HepG2 (cell line): ENCODE measurements around the gene CNN3. TPM values are rescaled to one million over a fixed set of nuclear protein-coding genes. Genes with fewer than 3 reads are reported as not detected.

ENCODE experiments used
- ATM ChIP-seq: fragments of 450-650 bp; IDR thresholded peaks from 2 replicates; pipeline ENCODE4 v1.7.1; 2017; ENCODE audit warnings: mild to moderate bottlenecking, borderline replicate concordance
- CREB1 ChIP-seq, 2 experiments: fragments of 450-650 bp in 1 of 2; IDR thresholded peaks; 2 replicates each; pipeline ENCODE4 v1.6.1; 2016 to 2017; ENCODE audit warnings: control low read depth in 1 of 2, mild to moderate bottlenecking in 1 of 2, missing compliant biosample characterization in 1 of 2, missing genetic modification characterization in 1 of 2
- CREM ChIP-seq, 2 experiments: sonication (generic) in 1 of 2; formaldehyde crosslinking in 1 of 2; IDR thresholded peaks; 2 replicates each; pipeline versions ENCODE4 v1.4.0 to v1.6.1; 2016 to 2020; ENCODE audit warnings: antibody characterized with exemption in 1 of 2, mild to moderate bottlenecking in 1 of 2, missing genetic modification reagents in 1 of 2
- GABPA ChIP-seq, 2 experiments: IDR thresholded peaks; 2 replicates each; pipeline ENCODE4 v1.6.1; 2011 to 2016; ENCODE audit warnings: low read depth in 2 of 2, low read length in 1 of 2, missing biosample characterization in 1 of 2, missing genetic modification characterization in 1 of 2
- GATAD2A ChIP-seq: IDR thresholded peaks from 2 replicates; pipeline ENCODE4 v1.6.1; 2016
- MED1 ChIP-seq: sonication (generic); formaldehyde crosslinking; IDR thresholded peaks from 2 replicates; pipeline ENCODE4 v1.4.0; 2020; ENCODE audit warnings: missing genetic modification reagents
- NCOA2 ChIP-seq: sonication (generic); formaldehyde crosslinking; IDR thresholded peaks from 2 replicates; pipeline ENCODE4 v1.8.0; 2022; ENCODE audit warnings: inconsistent platforms
- POGZ ChIP-seq: sonication (generic); formaldehyde crosslinking; IDR thresholded peaks from 2 replicates; pipeline ENCODE4 v1.4.0; 2020; ENCODE audit warnings: mild to moderate bottlenecking, missing genetic modification reagents
- SAP130 ChIP-seq: IDR thresholded peaks from 2 replicates; pipeline ENCODE4 v1.6.1; 2016; ENCODE audit warnings: low read depth
- SP5 ChIP-seq: IDR thresholded peaks from 2 replicates; pipeline ENCODE4 v1.6.1; 2016; ENCODE audit warnings: low read depth, borderline replicate concordance
- TBL1XR1 ChIP-seq: fragments of 150-350 bp; IDR thresholded peaks from 2 replicates; pipeline ENCODE4 v1.6.1; 2014; ENCODE audit warnings: borderline replicate concordance, low read length; ENCODE audit not compliant: partially characterized antibody
- TCF7 ChIP-seq: sonication (generic); IDR thresholded peaks from 2 replicates; pipeline ENCODE4 v1.6.1; 2016; ENCODE audit warnings: antibody characterized with exemption, low read depth
- TCF7L2 ChIP-seq: IDR thresholded peaks from 2 replicates; pipeline ENCODE4 v1.6.1; 2011; ENCODE audit warnings: mild to moderate bottlenecking, low read depth, low read length, moderate library complexity
- THAP11 ChIP-seq: IDR thresholded peaks from 2 replicates; pipeline ENCODE4 v1.6.1; 2016; ENCODE audit warnings: missing biosample characterization, missing genetic modification reagents
- ZEB1 ChIP-seq: IDR thresholded peaks from 2 replicates; pipeline ENCODE4 v1.6.1; 2012; ENCODE audit warnings: mild to moderate bottlenecking, low read depth, inconsistent platforms; ENCODE audit not compliant: insufficient replicate concordance
- ZFP1 ChIP-seq: IDR thresholded peaks from 2 replicates; pipeline ENCODE4 v1.6.1; 2016
- ZFY ChIP-seq: sonication (generic); formaldehyde crosslinking; IDR thresholded peaks from 2 replicates; pipeline ENCODE4 v1.4.0; 2020; ENCODE audit warnings: missing genetic modification reagents
- ZNF552 ChIP-seq: sonication (generic); formaldehyde crosslinking; IDR thresholded peaks from 2 replicates; pipeline ENCODE4 v1.9.0; 2022; ENCODE audit warnings: missing genetic modification reagents, mild to moderate bottlenecking, borderline replicate concordance
- ZNF777 ChIP-seq: sonication (generic); formaldehyde crosslinking; IDR thresholded peaks from 2 replicates; pipeline ENCODE4 v1.4.0; 2020; ENCODE audit warnings: missing genetic modification reagents
- polyA plus RNA-seq, 8 experiments: library from polyadenylated mRNA; depleted of rRNA in 3 of 8; stranded (reverse) in 7 of 8; unstranded in 1 of 8; fragments of >200 nt; fragmentation: Illumina TruSeq in 4 of 8; extraction: Trizol in 4 of 8; gene quantifications; 2 replicates each; pipeline versions ENCODE4 v1.2.1 to v1.2.3, GENCODE V29; 2011 to 2016; ENCODE audit warnings: low read depth in 4 of 8, missing spikeins in 1 of 8, mixed read lengths in 1 of 8; ENCODE audit not compliant: insufficient read depth in 1 of 8
- total RNA-seq, 5 experiments: library from RNA; depleted of rRNA; stranded (reverse); fragments of >200 nt; fragmentation: Illumina TruSeq; extraction: Trizol; gene quantifications; 2 replicates each; pipeline ENCODE4 v1.2.3, GENCODE V29; 2016; ENCODE audit warnings: low read depth in 1 of 5
- TF ChIP-seq, protein P1 (sequence below): IDR thresholded peaks from 2 replicates; pipeline ENCODE4 v1.6.1; 2018; ENCODE audit warnings: missing genetic modification reagents, mild to moderate bottlenecking, missing compliant biosample characterization
- TF ChIP-seq, protein P2 (sequence below): sonication (generic); formaldehyde crosslinking; conservative IDR thresholded peaks from 2 replicates; pipeline ENCODE4 v1.4.0; 2020; ENCODE audit warnings: missing genetic modification reagents
- TF ChIP-seq, protein P3 (sequence below): sonication (generic); formaldehyde crosslinking; IDR thresholded peaks from 2 replicates; pipeline ENCODE4 v1.5.1; 2020; ENCODE audit warnings: missing genetic modification reagents, mild to moderate bottlenecking, borderline replicate concordance
- TF ChIP-seq, protein P4 (sequence below): sonication (generic); formaldehyde crosslinking; IDR thresholded peaks from 2 replicates; pipeline ENCODE4 v1.4.0; 2020; ENCODE audit warnings: missing genetic modification reagents

CNN3 gene
- total and polyA plus RNA-seq, 2 of the 13 experiments (the other 11 are each of a cell fraction or from before 2014, with no cell fraction given), result 113 to 223 TPM

DNA sequence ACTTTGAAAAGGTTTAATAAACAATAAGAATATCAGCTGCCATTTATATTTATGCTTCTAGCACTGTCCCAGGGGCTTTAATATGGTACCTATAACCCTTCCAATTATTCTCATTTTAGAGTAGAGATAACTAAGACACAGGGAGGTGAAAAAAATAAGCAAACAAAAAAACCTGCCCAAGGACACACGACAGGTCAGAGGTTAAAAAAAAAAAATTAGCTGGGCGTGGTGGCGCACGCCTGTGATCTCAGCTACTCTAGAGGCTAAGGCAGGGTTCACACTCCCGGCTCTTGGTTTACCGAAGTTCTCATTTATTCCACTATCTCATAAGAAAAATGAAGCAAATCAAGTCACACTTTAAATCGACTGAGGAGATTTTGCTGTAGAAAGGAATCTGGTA lies 34.7 kb upstream of the CNN3 start (continued):
- TF ChIP-seq, protein P1, sequence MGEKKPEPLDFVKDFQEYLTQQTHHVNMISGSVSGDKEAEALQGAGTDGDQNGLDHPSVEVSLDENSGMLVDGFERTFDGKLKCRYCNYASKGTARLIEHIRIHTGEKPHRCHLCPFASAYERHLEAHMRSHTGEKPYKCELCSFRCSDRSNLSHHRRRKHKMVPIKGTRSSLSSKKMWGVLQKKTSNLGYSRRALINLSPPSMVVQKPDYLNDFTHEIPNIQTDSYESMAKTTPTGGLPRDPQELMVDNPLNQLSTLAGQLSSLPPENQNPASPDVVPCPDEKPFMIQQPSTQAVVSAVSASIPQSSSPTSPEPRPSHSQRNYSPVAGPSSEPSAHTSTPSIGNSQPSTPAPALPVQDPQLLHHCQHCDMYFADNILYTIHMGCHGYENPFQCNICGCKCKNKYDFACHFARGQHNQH (CRISPR knock-in tag), result 0 out of 2 replicates have a peak, but pooled peaks have one; percentile 44
- TF ChIP-seq ZFY, result no peak
- peak; percentile 41; the same call in 1 of the 2 replicates for TF ChIP-seq SAP130
- peak; percentile 54; the same call in 1 of the 2 replicates for TF ChIP-seq POGZ (CRISPR knock-in tag)
- TF ChIP-seq, protein P2, sequence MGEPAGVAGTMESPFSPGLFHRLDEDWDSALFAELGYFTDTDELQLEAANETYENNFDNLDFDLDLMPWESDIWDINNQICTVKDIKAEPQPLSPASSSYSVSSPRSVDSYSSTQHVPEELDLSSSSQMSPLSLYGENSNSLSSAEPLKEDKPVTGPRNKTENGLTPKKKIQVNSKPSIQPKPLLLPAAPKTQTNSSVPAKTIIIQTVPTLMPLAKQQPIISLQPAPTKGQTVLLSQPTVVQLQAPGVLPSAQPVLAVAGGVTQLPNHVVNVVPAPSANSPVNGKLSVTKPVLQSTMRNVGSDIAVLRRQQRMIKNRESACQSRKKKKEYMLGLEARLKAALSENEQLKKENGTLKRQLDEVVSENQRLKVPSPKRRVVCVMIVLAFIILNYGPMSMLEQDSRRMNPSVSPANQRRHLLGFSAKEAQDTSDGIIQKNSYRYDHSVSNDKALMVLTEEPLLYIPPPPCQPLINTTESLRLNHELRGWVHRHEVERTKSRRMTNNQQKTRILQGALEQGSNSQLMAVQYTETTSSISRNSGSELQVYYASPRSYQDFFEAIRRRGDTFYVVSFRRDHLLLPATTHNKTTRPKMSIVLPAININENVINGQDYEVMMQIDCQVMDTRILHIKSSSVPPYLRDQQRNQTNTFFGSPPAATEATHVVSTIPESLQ (CRISPR knock-in tag), result no peak
- TF ChIP-seq, protein P3, sequence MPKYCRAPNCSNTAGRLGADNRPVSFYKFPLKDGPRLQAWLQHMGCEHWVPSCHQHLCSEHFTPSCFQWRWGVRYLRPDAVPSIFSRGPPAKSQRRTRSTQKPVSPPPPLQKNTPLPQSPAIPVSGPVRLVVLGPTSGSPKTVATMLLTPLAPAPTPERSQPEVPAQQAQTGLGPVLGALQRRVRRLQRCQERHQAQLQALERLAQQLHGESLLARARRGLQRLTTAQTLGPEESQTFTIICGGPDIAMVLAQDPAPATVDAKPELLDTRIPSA (CRISPR knock-in tag), result no peak
- no peak for TF ChIP-seq ZFP1
- no peak for TF ChIP-seq ZNF552 (CRISPR knock-in tag)
- TF ChIP-seq, protein P4, sequence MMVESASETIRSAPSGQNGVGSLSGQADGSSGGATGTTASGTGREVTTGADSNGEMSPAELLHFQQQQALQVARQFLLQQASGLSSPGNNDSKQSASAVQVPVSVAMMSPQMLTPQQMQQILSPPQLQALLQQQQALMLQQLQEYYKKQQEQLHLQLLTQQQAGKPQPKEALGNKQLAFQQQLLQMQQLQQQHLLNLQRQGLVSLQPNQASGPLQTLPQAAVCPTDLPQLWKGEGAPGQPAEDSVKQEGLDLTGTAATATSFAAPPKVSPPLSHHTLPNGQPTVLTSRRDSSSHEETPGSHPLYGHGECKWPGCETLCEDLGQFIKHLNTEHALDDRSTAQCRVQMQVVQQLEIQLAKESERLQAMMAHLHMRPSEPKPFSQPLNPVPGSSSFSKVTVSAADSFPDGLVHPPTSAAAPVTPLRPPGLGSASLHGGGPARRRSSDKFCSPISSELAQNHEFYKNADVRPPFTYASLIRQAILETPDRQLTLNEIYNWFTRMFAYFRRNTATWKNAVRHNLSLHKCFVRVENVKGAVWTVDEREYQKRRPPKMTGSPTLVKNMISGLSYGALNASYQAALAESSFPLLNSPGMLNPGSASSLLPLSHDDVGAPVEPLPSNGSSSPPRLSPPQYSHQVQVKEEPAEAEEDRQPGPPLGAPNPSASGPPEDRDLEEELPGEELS, result peak; percentile 77
- TF ChIP-seq CREM (IDR thresholded peaks at IDR 0.05), result peak; percentile 68
- TF ChIP-seq CREM (CRISPR knock-in tag; IDR thresholded peaks at IDR 0.05), result no peak
- peak; percentile 71 for TF ChIP-seq NCOA2 (CRISPR knock-in tag)
- no peak for TF ChIP-seq TBL1XR1
- peak; percentile 24; the same call in 1 of the 2 replicates for TF ChIP-seq THAP11 (CRISPR knock-in tag)
- no peak for TF ChIP-seq CREB1 (IDR thresholded peaks at IDR 0.05)
- peak; percentile 20; the same call in 1 of the 2 replicates for TF ChIP-seq CREB1 (CRISPR knock-in tag; IDR thresholded peaks at IDR 0.05)
- TF ChIP-seq ATM, result no peak
- no peak for TF ChIP-seq ZEB1
- TF ChIP-seq GATAD2A, result peak; percentile 83
- TF ChIP-seq ZNF777 (CRISPR knock-in tag), result no peak
- peak; percentile 42; the same call in 1 of the 2 replicates for TF ChIP-seq TCF7L2
- TF ChIP-seq MED1 (CRISPR knock-in tag), result peak; percentile 49
- TF ChIP-seq TCF7, result peak; percentile 86
- TF ChIP-seq SP5 (CRISPR knock-in tag), result peak; percentile 90
- no peak for TF ChIP-seq GABPA (IDR thresholded peaks at IDR 0.05; ENCODE audit: low read depth, low read length)
- TF ChIP-seq GABPA (CRISPR knock-in tag; IDR thresholded peaks at IDR 0.05; ENCODE audit: low read depth), result peak; percentile 28; the same call in 1 of the 2 replicates
